ENCODE results near the gene CCL14. TPM values are rescaled to one million over a fixed set of nuclear protein-coding genes. Genes with fewer than 3 reads are reported as not detected.

CCL14 gene
- total and polyA plus RNA-seq, 4 donors = 2.9 to 66.0 (median 28.3) TPM

DNA sequence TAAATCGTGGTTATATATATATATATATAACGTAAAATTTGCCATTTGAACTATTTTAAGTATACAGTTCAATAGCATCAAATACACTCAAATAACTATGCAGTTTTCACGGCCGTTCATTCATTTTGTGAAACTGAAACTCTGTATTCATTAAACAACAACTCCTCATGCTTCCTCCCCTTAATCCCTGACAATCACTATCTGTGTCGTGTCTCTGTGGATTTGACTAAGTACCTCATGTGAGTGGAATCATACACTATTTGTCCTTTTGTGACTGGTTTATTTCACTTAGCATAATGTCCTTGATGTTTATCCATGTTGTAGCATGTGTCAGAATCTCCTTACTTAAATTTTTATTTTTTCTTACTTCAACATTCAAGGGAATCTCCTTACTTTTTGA lies 28.4 kb upstream of the CCL14 start:
- Histone ChIP-seq H3K27ac (ENCODE audit: low read depth in 1 of 2, low read length in 1 of 2) (no peak overlapping the region), H3K27me3 (ENCODE audit: control insufficient read depth in 3 of 3, insufficient read depth in 3 of 3, low read length in 2 of 3) (no peaks in the 10 kb centered on the region), H3K9ac (ENCODE audit: insufficient read depth in 1 of 2, low read length in 2 of 2) (no peak overlapping the region), H3K4me1 (ENCODE audit: control insufficient read depth in 5 of 5, insufficient read depth in 5 of 5, low read length in 5 of 5) (peaks cover 0 to 6% (median 0%) of the 10 kb centered on the region in 5 donors), H3K4me3 (no peak overlapping the region), H3K36me3 (ENCODE audit: control insufficient read depth in 4 of 4, insufficient read depth in 4 of 4, low read length in 4 of 4) (no peaks in the 10 kb centered on the region), H3K9me3 (ENCODE audit: control insufficient read depth in 4 of 4, insufficient read depth in 3 of 4, low read length in 3 of 4) (peaks cover 0 to 11% (median 2%) of the 10 kb centered on the region in 4 donors)
- DNase-seq (no peak), ATAC-seq (ENCODE audit: insufficient read depth, low FRiP score) (no peak)
- 78 to 88% methylated on average over 5 of the region's 5 CpGs for WGBS, 2 donors
- TF ChIP-seq, protein P1, sequence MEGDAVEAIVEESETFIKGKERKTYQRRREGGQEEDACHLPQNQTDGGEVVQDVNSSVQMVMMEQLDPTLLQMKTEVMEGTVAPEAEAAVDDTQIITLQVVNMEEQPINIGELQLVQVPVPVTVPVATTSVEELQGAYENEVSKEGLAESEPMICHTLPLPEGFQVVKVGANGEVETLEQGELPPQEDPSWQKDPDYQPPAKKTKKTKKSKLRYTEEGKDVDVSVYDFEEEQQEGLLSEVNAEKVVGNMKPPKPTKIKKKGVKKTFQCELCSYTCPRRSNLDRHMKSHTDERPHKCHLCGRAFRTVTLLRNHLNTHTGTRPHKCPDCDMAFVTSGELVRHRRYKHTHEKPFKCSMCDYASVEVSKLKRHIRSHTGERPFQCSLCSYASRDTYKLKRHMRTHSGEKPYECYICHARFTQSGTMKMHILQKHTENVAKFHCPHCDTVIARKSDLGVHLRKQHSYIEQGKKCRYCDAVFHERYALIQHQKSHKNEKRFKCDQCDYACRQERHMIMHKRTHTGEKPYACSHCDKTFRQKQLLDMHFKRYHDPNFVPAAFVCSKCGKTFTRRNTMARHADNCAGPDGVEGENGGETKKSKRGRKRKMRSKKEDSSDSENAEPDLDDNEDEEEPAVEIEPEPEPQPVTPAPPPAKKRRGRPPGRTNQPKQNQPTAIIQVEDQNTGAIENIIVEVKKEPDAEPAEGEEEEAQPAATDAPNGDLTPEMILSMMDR (IDR thresholded peaks at IDR 0.05; ENCODE audit: control extremely low read depth, extremely low read depth) = no peak

- Histone ChIP-seq H3K27me3 (ENCODE audit: control insufficient read depth in 3 of 3, insufficient read depth in 3 of 3, low read length in 2 of 3) (no peaks in the 10 kb centered on the region), H3K9ac (ENCODE audit: insufficient read depth in 1 of 2, low read length in 2 of 2) (no peak overlapping the region), H3K36me3 (ENCODE audit: control insufficient read depth in 4 of 4, insufficient read depth in 4 of 4, low read length in 4 of 4) (no peaks in the 10 kb centered on the region), H3K9me3 (ENCODE audit: control insufficient read depth in 4 of 4, insufficient read depth in 3 of 4, low read length in 3 of 4) (peaks cover 0 to 14% (median 4%) of the 10 kb centered on the region in 4 donors), H3K27ac (ENCODE audit: low read depth in 1 of 2, low read length in 1 of 2) (no peak overlapping the region), H3K4me3 (no peak overlapping the region), H3K4me1 (ENCODE audit: control insufficient read depth in 5 of 5, insufficient read depth in 5 of 5, low read length in 5 of 5) (no peaks in the 10 kb centered on the region)
- 71 to 81% methylated on average over 2 of the region's 2 CpGs for WGBS, 2 donors
- ATAC-seq (ENCODE audit: insufficient read depth, low FRiP score) = no peak
- DNase-seq = no peak
- TF ChIP-seq, protein P1 (IDR thresholded peaks at IDR 0.05; ENCODE audit: control extremely low read depth, extremely low read depth) = no peak
Observed at GRCh38 chr17:36011201-36011600, 24.7 kb upstream of the CCL14 start.

GRCh38 chr17:36008998-36009665 lies 22.6 kb upstream of the CCL14 start:
- H3K9me3 ChIP-seq (ENCODE audit: control insufficient read depth in 4 of 4, insufficient read depth in 3 of 4, low read length in 3 of 4) = peaks cover 0 to 14% (median 4%) of the 10 kb centered on the region in 4 donors
- no peaks in the 10 kb centered on the region for H3K27me3 ChIP-seq (ENCODE audit: control insufficient read depth in 3 of 3, insufficient read depth in 3 of 3, low read length in 2 of 3)
- no peak for DNase-seq
- H3K4me3 ChIP-seq = no peak overlapping the region
- WGBS, 2 donors = 88% methylated on average over 14 of the region's 14 CpGs
- no peak overlapping the region for H3K27ac ChIP-seq (ENCODE audit: low read depth in 1 of 2, low read length in 1 of 2)
- no peak overlapping the region for H3K9ac ChIP-seq (ENCODE audit: insufficient read depth in 1 of 2, low read length in 2 of 2)
- TF ChIP-seq, protein P1 (IDR thresholded peaks at IDR 0.05; ENCODE audit: control extremely low read depth, extremely low read depth) = no peak
- H3K36me3 ChIP-seq (ENCODE audit: control insufficient read depth in 4 of 4, insufficient read depth in 4 of 4, low read length in 4 of 4) = no peaks in the 10 kb centered on the region
- ATAC-seq (ENCODE audit: insufficient read depth, low FRiP score) = no peak
- H3K4me1 ChIP-seq (ENCODE audit: control insufficient read depth in 5 of 5, insufficient read depth in 5 of 5, low read length in 5 of 5) = no peaks in the 10 kb centered on the region

Data from lung (tissue), 12 donors.